Measurements from ENCODE around the gene SH2D3A.

The SH2D3A gene

GRCh38 chr19:6772866-6773322 is 5.7 kb upstream of the SH2D3A start:
- TF ChIP-seq, protein P1, sequence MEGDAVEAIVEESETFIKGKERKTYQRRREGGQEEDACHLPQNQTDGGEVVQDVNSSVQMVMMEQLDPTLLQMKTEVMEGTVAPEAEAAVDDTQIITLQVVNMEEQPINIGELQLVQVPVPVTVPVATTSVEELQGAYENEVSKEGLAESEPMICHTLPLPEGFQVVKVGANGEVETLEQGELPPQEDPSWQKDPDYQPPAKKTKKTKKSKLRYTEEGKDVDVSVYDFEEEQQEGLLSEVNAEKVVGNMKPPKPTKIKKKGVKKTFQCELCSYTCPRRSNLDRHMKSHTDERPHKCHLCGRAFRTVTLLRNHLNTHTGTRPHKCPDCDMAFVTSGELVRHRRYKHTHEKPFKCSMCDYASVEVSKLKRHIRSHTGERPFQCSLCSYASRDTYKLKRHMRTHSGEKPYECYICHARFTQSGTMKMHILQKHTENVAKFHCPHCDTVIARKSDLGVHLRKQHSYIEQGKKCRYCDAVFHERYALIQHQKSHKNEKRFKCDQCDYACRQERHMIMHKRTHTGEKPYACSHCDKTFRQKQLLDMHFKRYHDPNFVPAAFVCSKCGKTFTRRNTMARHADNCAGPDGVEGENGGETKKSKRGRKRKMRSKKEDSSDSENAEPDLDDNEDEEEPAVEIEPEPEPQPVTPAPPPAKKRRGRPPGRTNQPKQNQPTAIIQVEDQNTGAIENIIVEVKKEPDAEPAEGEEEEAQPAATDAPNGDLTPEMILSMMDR (IDR thresholded peaks at IDR 0.05): no peak

DNA sequence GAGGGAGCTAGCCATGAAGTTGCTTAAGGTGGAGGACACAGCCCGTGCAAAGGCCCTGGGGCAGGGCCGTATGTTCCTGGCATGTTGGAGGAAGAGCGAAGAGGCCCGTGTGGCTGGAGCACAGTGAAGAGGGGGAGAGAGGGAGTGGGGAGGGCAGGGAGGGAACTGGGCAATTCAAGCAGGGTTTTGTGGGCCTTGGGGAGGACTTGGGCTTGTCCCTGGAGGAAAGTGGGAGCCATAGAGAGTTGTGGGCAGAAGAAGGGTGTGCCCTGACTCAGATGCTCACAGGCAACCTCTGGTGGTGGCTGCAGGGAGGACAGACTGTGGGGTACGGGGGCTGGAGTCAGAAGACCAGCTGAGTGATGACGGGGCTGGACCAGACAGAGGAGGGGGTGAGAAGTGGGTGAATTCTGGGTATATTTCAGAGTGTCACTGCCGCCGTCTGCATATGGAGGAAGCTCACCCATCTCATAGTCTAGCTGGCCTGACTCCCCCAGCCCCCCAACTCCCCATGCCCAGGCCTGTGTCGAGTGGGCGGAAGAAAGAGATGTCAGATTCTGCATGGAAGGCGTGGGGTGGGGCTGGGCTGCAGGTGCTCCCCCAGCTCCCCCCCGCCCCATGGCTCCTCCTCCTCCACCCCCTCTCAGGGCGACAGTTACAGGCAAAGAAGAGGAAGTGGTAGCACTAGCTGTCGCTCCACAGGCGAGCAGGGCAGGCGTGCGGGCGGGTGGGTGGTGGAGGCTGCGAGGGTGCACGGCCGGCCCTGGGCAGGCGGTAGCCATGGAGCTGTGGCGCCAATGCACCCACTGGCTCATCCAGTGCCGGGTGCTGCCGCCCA is 5.0 kb upstream of the SH2D3A start, which contains the start of gene VAV1:
Gene VAV1, plus strand, starts transcription at position 681 of the 838 bp plus-strand sequence. Its CDS starts 100 bp downstream, at position 781.
- TF ChIP-seq, protein P1 (IDR thresholded peaks at IDR 0.05): no peak

DNA sequence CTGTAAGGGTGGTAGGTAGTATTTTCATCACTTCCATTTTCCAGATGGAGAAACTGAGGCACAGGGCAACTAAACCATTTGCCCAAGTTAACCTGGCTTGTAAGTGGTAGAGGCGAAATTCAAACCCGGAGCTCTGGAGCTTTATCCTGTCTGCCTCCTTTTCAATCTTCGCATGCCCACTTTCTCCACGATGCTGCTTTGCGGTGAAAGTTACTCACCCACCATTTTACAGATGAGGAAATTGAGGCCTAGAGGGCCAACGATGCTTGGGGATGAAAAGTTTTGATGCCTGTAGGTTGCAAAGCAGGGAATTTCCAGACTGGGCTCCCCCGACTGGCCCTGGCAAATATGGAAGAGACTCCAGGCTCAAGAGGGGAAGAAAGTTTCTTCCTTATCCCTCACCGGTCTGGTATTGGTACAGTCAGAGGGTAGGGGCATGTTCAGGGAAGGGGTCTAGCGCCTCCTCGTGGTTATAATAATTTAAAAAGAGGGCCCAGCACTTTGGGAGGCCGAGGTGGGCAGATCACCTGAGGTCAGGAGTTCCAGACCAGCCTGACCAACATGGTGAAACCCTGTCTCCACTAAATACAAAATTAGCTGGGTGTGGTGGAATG is 1.9 kb upstream of the SH2D3A start:
- TF ChIP-seq, protein P1 (IDR thresholded peaks at IDR 0.05): no peak; the same call in 1 of the 2 replicates

- TF ChIP-seq, protein P1 (IDR thresholded peaks at IDR 0.05): no peak
These were observed 1.1 kb upstream of the SH2D3A start for GRCh38 chr19:6768236-6768785.

- TF ChIP-seq, protein P1 (IDR thresholded peaks at IDR 0.05): no peak
These were observed 216 bp downstream of the SH2D3A start for GRCh38 chr19:6767081-6767356.

GRCh38 chr19:6766357-6767080 is 716 bp downstream of the SH2D3A start:
- TF ChIP-seq, protein P1 (IDR thresholded peaks at IDR 0.05): no peak

DNA sequence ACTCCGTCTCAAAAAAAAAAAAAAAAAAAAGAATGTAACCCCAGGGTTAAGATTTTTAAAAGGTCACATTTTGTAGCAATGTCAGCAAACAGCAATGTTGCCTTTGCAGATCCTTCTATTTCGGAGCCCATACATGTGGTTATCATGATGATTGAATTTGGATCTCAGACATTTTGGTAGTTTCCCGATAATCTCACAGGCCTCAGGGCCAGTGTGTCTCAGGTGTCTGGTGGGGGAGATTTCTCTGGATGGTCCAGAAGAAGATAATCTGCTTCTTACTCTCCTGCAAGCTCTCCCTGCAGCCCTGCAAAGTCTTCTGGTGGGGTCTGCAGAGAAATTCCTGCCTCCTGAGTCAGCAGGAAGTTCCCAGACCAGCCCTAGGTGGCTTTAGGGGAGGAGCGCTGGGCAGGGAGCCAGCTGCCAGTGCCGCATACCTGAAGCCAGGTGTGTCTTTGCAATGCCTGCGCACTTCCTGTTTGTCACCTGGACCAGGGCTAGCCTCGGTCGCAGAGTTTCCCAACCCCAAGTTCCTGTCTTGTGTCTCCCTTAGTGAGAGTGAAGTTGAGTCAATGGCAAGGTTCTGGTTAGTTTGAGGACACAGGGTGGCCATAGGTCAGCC is 1.4 kb downstream of the SH2D3A start:
- TF ChIP-seq, protein P1 (IDR thresholded peaks at IDR 0.05): no peak
